ENCODE measurements around the gene CHST13.

The CHST13 gene

GRCh38 chr3:126511291-126511690 lies 12.7 kb upstream of the CHST13 start:
- DNase-seq: no peak

- no peak for DNase-seq
These were observed 11.9 kb upstream of the CHST13 start for GRCh38 chr3:126512026-126512425.

GRCh38 chr3:126512916-126513650 lies 10.9 kb upstream of the CHST13 start:
- no peak for DNase-seq

GRCh38 chr3:126514161-126514560 lies 9.8 kb upstream of the CHST13 start:
- DNase-seq: no peak

- no peak for DNase-seq
These were observed 8.8 kb upstream of the CHST13 start for GRCh38 chr3:126515066-126515706.

GRCh38 chr3:126516152-126516935 lies 7.6 kb upstream of the CHST13 start:
- DNase-seq: no peak

- DNase-seq: no peak
These were observed 7.0 kb upstream of the CHST13 start for GRCh38 chr3:126516936-126517290.

- no peak for DNase-seq
These were observed 6.5 kb upstream of the CHST13 start, which contains the start of gene UROC1 for GRCh38 chr3:126517291-126517951. UROC1 (minus strand) TSS chr3:126517773; CDS start chr3:126517719, 54 bp downstream.

- no peak for DNase-seq
These were observed 5.8 kb upstream of the CHST13 start for GRCh38 chr3:126517986-126518778.

- DNase-seq: no peak
These were observed 5.2 kb upstream of the CHST13 start for GRCh38 chr3:126518779-126519177.

GRCh38 chr3:126519506-126520455 lies 4.2 kb upstream of the CHST13 start:
- no peak for DNase-seq

GRCh38 chr3:126521122-126521891 lies 2.6 kb upstream of the CHST13 start:
- no peak for DNase-seq

GRCh38 chr3:126522363-126522788 lies 1.6 kb upstream of the CHST13 start:
- peak; percentile 16 for DNase-seq

GRCh38 chr3:126524429-126524988 lies 554 bp downstream of the CHST13 start:
- DNase-seq: no peak

GRCh38 chr3:126525091-126525852 lies 1.3 kb downstream of the CHST13 start:
- DNase-seq: no peak

GRCh38 chr3:126525853-126526667 lies 2.1 kb downstream of the CHST13 start:
- DNase-seq: no peak

GRCh38 chr3:126526668-126527005 lies 2.7 kb downstream of the CHST13 start:
- DNase-seq: no peak

- DNase-seq: no peak
These were observed 3.1 kb downstream of the CHST13 start for GRCh38 chr3:126527006-126527405.
